ENCODE results near the gene TAF5L.

GRCh38 chr1:229603371-229604005, 22.4 kb downstream of the TAF5L start:
- no peak for TF ChIP-seq CTCF (CRISPR knock-in tag; IDR thresholded peaks at IDR 0.05)
- TF ChIP-seq NFRKB (IDR thresholded peaks at IDR 0.05), result no peak
- TF ChIP-seq NR2C2 (CRISPR knock-in tag; IDR thresholded peaks at IDR 0.05; ENCODE audit: borderline replicate concordance), result no peak
- no peak for TF ChIP-seq ZSCAN29 (CRISPR knock-in tag; conservative IDR thresholded peaks at IDR 0.05)
- TF ChIP-seq, protein P1, sequence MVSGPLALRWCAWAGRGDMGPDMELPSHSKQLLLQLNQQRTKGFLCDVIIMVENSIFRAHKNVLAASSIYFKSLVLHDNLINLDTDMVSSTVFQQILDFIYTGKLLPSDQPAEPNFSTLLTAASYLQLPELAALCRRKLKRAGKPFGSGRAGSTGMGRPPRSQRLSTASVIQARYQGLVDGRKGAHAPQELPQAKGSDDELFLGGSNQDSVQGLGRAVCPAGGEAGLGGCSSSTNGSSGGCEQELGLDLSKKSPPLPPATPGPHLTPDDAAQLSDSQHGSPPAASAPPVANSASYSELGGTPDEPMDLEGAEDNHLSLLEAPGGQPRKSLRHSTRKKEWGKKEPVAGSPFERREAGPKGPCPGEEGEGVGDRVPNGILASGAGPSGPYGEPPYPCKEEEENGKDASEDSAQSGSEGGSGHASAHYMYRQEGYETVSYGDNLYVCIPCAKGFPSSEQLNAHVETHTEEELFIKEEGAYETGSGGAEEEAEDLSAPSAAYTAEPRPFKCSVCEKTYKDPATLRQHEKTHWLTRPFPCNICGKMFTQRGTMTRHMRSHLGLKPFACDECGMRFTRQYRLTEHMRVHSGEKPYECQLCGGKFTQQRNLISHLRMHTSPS (CRISPR knock-in tag; IDR thresholded peaks at IDR 0.05; ENCODE audit: low read depth), result no peak
- TF ChIP-seq GABPB1 (CRISPR knock-in tag; IDR thresholded peaks at IDR 0.05), result no peak
- no peak for TF ChIP-seq SP1 (IDR thresholded peaks at IDR 0.05)
- TF ChIP-seq SP1 (CRISPR knock-in tag; IDR thresholded peaks at IDR 0.05), result no peak
- TF ChIP-seq FOXA1 (IDR thresholded peaks at IDR 0.05), result no peak
- no peak for TF ChIP-seq FOXA1 (CRISPR knock-in tag; IDR thresholded peaks at IDR 0.05)
- no peak for TF ChIP-seq CREB1 (IDR thresholded peaks at IDR 0.05)
- TF ChIP-seq CREB1 (CRISPR knock-in tag; IDR thresholded peaks at IDR 0.05), result no peak
- TF ChIP-seq ARHGAP35 (CRISPR knock-in tag; IDR thresholded peaks at IDR 0.05; ENCODE audit: borderline replicate concordance), result no peak
